Natural killer cell (primary cell): ENCODE results near the gene SEC16A. TPM values are rescaled to one million over a fixed set of nuclear protein-coding genes. Genes with fewer than 3 reads are reported as not detected.

Source experiments
- ATAC-seq, 3 donors: fragments of 150-1000 bp in 2 of 3; fragments of 200-7000 bp in 1 of 3; cut with Tn5 transposase; 1 replicate in 1 of 3; 2 replicates in 2 of 3; pipeline ENCODE4 v1.10.0; 2021; ENCODE audit warnings: mild to moderate bottlenecking in 2 of 3, moderate library complexity in 2 of 3
- DNase-seq, 2 donors: peaks; one replicate each; pipeline versions ENCODE4 v3.0.0 to v3.0.0-alpha.2; 2013 to 2021; ENCODE audit warnings: mixed read lengths in 1 of 2
- H3K27ac ChIP-seq: one replicate; pipeline ENCODE4 v1.5.1; 2013; ENCODE audit warnings: mild to moderate bottlenecking, low read length
- H3K27me3 ChIP-seq: one replicate; pipeline ENCODE4 v1.6.1; 2013; ENCODE audit warnings: low read length; ENCODE audit not compliant: control insufficient read depth, insufficient read depth
- H3K36me3 ChIP-seq: one replicate; pipeline ENCODE4 v1.6.1; 2013; ENCODE audit warnings: low read length; ENCODE audit not compliant: control insufficient read depth, insufficient read depth
- H3K4me1 ChIP-seq: one replicate; pipeline ENCODE4 v1.6.1; 2013; ENCODE audit warnings: low read length; ENCODE audit not compliant: control insufficient read depth, insufficient read depth
- H3K4me3 ChIP-seq: one replicate; pipeline ENCODE4 v1.5.1; 2013; ENCODE audit warnings: low read length
- H3K9me3 ChIP-seq: one replicate; pipeline ENCODE4 v1.6.1; 2013; ENCODE audit warnings: low read length; ENCODE audit not compliant: control insufficient read depth, insufficient read depth
- H3K27ac Mint-ChIP-seq, 2 donors: one replicate each; pipeline ENCODE4 v1.8.0; 2022; ENCODE audit warnings: mild to moderate bottlenecking in 2 of 2, mixed read lengths in 2 of 2, moderate library complexity in 1 of 2
- H3K27me3 Mint-ChIP-seq, 2 donors: one replicate each; pipeline ENCODE4 v1.8.0; 2022; ENCODE audit warnings: low read depth in 2 of 2, mixed read lengths in 2 of 2
- H3K36me3 Mint-ChIP-seq: one replicate; pipeline ENCODE4 v1.8.0; 2022; ENCODE audit warnings: mixed read lengths
- H3K4me1 Mint-ChIP-seq, 2 donors: one replicate each; pipeline ENCODE4 v1.8.0; 2022; ENCODE audit warnings: mixed read lengths in 2 of 2
- H3K4me3 Mint-ChIP-seq: one replicate; pipeline ENCODE4 v1.8.0; 2022; ENCODE audit warnings: mild to moderate bottlenecking, moderate library complexity, mixed read lengths
- H3K9me3 Mint-ChIP-seq, 2 donors: one replicate each; pipeline ENCODE4 v1.8.0; 2022; ENCODE audit warnings: mixed read lengths in 2 of 2
- CTCF ChIP-seq: fragments of 200-600 bp; IDR thresholded peaks from one replicate; pipeline ENCODE4 v1.8.0; 2022; ENCODE audit warnings: antibody characterized with exemption
- WGBS: methylation state at CpG from one replicate; pipeline ENCODE4 v1.1.7; 2013; ENCODE audit warnings: missing lambda C conversion rate; ENCODE audit not compliant: insufficient coverage; 5-methylcytosine and 5-hydroxymethylcytosine counted together
- intact Hi-C: fragments of 100-400 bp; cut with micrococcal nuclease; formaldehyde crosslinking; loops from one replicate; pipeline ENCODE4 v1.14.2; 2022
- total RNA-seq, 4 donors: library from RNA; stranded (reverse); fragments of 120-200 nt in 1 of 4; gene quantifications; one replicate each; pipeline versions ENCODE4 v1.2.3 to v1.2.4, GENCODE V29; 2013 to 2022

SEC16A gene
- total RNA-seq, 3 donors from 2014 or later (not counting 1 experiment from before 2014, with no cell fraction given): 84.3 to 89.0 (median 87.1) TPM

- no peaks in the 10 kb centered on the region for H3K27me3 Mint-ChIP-seq
- H3K27ac ChIP-seq: no peak overlapping the region
- no peaks in the 10 kb centered on the region for H3K9me3 Mint-ChIP-seq
- no peaks in the 10 kb centered on the region for H3K27me3 ChIP-seq
- no peak for TF ChIP-seq CTCF
- no peaks in the 10 kb centered on the region for H3K9me3 ChIP-seq
- H3K4me1 Mint-ChIP-seq: peaks cover 9 to 12% of the 10 kb centered on the region in 2 donors
- ATAC-seq (no peak), DNase-seq (no peak)
- peaks cover 16% of the 10 kb centered on the region for H3K4me1 ChIP-seq
- intact Hi-C loops: no loop called here
- H3K4me3 ChIP-seq: no peak overlapping the region
- H3K4me3 Mint-ChIP-seq: no peak overlapping the region
- WGBS: 94% methylated on average over 21 of the region's 21 CpGs
- H3K36me3 ChIP-seq: peaks cover 42% of the 10 kb centered on the region
- H3K36me3 Mint-ChIP-seq: no peaks in the 10 kb centered on the region
- no peak overlapping the region for H3K27ac Mint-ChIP-seq
Measured at GRCh38 chr9:136394312-136395019, 88.4 kb downstream of the SEC16A start.

GRCh38 chr9:136393531-136393930 is 89.3 kb downstream of the SEC16A start:
- WGBS: 97% methylated on average over 17 of the region's 17 CpGs
- Histone ChIP-seq H3K4me1 (peaks cover 6% of the 10 kb centered on the region), H3K27ac (no peak overlapping the region), H3K9me3 (no peaks in the 10 kb centered on the region), H3K27me3 (no peaks in the 10 kb centered on the region), H3K36me3 (peaks cover 48% of the 10 kb centered on the region), H3K4me3 (no peak overlapping the region)
- peaks cover 0 to 4% of the 10 kb centered on the region in 2 donors for H3K4me1 Mint-ChIP-seq
- no peak for TF ChIP-seq CTCF
- DNase-seq (no peak), ATAC-seq (no peak)
- H3K4me3 Mint-ChIP-seq: no peak overlapping the region
- no peaks in the 10 kb centered on the region for H3K27me3 Mint-ChIP-seq
- no peaks in the 10 kb centered on the region for H3K36me3 Mint-ChIP-seq
- intact Hi-C loops: no loop called here
- no peaks in the 10 kb centered on the region for H3K9me3 Mint-ChIP-seq
- H3K27ac Mint-ChIP-seq: no peak overlapping the region

GRCh38 chr9:136392538-136393449 is 90.0 kb downstream of the SEC16A start:
- ATAC-seq: no peak

More at GRCh38 chr9:136392538-136393449, 90.0 kb downstream of the SEC16A start:
- H3K36me3 Mint-ChIP-seq: no peaks in the 10 kb centered on the region
- no peaks in the 10 kb centered on the region for H3K9me3 Mint-ChIP-seq
- no peaks in the 10 kb centered on the region for H3K27me3 ChIP-seq
- no peak for DNase-seq
- TF ChIP-seq CTCF: no peak
- 92% methylated on average over 21 of the region's 21 CpGs for WGBS
- H3K27me3 Mint-ChIP-seq: no peaks in the 10 kb centered on the region
- intact Hi-C loops: no loop called here
- H3K9me3 ChIP-seq: no peaks in the 10 kb centered on the region
- no peaks in the 10 kb centered on the region for H3K4me1 ChIP-seq
- H3K4me3 ChIP-seq: no peak overlapping the region
- no peaks in the 10 kb centered on the region for H3K4me1 Mint-ChIP-seq
- H3K27ac ChIP-seq: no peak overlapping the region
- H3K36me3 ChIP-seq: peaks cover 54% of the 10 kb centered on the region
- H3K27ac Mint-ChIP-seq: no peak overlapping the region
- no peak overlapping the region for H3K4me3 Mint-ChIP-seq
